NCI-H2196 treated with DMSO at 0.1 percent for 48 hours (cell line): ENCODE measurements around the gene DLG2.
"Not testable (repeated sequence)": the region's sequence is repeated elsewhere in the genome, so short reads cannot be mapped to it uniquely, and the experiment has no call there.

ENCODE experiments used
- DNase-seq: peaks from one replicate; lab custom pipeline; 2025; ENCODE audit not compliant: unreplicated experiment; lab: John Stamatoyannopoulos, UW

Gene DLG2

DNA sequence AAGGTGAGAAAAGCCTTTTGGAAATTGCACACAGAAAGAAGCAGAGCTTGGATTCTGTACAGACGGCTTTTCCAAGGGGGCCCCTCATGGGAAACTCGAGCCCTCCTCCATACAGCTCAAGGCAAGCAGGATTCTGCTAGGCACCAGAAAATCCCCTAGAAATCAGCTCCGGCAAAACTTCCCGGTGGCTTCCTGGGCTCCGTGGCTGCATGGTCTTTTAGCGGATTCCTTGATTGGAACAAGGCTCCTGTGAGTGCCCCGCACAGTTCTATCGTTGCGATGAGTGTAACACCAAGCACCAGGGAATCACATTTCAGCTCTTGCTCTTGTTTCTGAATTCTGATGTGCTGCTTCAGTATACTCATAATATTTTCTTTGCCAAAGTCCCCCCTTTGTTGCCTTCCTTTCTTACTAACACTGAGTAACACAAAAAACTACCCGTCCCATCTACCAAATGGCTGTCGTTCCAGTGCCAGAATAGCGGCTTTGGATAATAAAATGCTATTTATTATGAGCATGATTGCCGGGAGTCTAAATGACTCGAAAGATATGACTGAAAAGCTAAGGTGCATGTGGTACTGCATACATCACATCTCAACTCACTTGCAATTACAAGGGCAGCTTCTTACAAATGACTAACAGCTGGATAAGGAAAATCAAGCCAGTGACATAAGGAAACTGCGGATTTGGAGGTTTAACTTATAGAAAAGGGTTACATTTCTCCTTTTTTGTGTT is 494.1 kb downstream of the DLG2 start:
- DNase-seq: no peak

GRCh38 chr11:85127349-85127748 is 499.8 kb downstream of the DLG2 start:
- no peak for DNase-seq

DNA sequence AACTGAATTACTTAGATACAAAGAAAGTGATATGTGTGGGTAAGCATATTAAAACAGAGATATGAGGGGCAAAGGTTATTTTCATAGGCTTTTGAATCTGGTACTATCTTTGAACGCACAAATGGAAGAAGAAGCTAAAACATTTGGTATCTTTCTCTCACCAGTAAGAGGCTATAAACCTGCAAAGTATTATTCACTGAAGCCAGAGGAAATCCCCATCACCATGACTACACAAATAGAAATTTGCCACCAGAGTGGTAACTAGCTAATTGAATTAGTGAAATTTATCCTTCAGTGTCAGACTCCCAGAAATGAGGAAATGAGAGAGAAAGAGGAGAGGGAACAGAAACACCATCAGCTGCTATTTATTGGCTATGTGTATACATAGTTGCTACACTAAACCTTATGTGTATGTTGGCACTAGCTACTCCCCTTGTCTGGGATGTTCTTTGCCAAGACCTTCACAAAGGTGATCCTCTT is 503.4 kb downstream of the DLG2 start:
- no peak for DNase-seq

DNA sequence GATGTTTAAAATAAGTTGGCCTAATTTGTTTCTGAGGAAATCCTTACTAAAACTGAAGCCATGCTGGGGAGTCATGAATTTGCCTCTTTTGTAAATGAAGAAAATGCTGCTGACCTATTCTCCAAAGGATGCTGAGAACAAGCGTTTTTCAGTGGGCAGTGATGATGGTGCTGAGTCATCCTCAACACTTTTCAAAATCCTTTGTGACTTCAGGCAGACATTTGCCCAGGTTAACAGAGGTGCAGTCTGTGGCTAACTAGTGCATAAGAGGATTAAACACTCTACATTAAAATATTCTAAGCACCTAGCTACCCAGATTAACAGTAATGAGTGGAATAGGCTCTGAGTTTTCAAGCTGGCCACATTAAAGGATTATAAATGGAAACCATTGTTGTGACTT is 509.0 kb downstream of the DLG2 start:
- DNase-seq: no peak

- DNase-seq: no peak
Measured at GRCh38 chr11:85115798-85116197, 511.3 kb downstream of the DLG2 start.

DNA sequence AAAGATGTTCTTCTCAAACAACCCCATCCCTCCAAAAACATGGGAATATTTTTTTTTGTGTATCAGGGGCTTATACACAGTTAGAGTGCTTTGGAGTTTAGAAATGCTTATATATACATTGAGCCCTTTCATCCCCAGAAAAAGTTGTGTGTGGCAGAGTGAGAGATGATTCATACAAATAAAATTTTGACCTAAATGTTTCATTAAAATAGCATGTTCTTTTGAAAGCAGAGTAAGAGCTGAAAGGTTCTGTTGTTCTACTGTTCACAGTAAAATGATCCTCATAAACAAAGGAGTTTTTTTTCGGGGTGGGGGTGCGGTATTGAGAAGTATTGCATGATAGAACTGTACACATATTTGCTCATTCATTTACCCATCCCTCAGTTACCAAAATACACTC is 512.4 kb downstream of the DLG2 start:
- DNase-seq: no peak

DNA sequence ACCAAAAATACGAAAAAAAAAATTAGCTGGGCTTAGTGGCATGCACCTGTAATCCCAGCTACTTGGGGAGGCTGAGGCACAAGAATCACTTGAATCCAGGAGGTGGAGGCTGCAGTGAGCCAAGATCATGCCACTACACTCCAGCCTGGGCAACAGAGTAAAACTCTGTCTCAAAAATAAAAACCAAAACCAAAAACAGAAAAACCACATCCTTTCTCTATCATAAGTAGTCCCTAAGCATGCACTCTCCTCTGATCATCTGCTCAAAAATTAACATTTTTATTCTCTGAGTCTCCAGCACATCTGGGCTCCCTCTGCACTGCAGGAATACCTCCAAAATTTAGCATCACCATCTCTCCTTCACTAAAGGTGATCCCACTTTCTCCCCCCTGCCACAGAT is 516.9 kb downstream of the DLG2 start:
- not testable (repeated sequence) for DNase-seq

DNA sequence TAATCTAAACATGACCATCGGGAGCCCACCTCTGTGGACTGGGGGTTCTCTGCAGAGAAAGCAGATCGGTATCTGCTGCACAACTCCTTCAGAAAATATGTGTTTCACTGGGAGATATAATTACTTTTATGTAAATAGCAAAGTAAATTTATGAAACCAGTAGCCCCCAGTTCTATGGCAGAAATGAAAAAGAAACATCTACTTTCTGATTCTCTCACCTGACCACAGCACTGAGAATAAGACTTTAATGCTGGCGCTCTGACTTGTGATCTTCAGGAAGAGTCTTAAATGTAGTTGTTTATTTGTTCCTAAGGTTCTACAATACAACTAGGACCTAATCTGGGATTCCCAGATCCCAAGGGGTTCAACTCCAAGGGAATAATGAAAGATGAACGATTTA is 518.0 kb downstream of the DLG2 start:
- no peak for DNase-seq

- no peak for DNase-seq
Measured at GRCh38 chr11:85105868-85106267, 521.3 kb downstream of the DLG2 start.

DNA sequence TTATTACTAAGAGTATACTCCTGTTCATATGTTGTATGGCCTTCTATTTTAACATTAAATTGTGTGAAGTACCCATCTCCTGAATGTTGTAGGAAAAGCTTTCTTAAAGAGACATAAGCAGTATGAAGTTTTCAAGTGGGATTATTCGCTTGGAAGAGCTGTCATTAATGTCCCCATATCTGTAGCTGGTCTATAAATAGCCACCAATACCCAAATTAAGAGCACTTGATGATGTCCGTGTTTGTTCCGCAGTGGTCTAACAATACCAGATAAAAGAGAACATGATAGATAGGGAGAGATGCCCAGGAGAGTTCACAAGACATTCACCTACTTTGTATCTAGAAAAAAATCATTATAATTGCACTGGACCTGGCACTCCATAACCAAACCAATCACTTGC is 527.6 kb downstream of the DLG2 start:
- no peak for DNase-seq

DNA sequence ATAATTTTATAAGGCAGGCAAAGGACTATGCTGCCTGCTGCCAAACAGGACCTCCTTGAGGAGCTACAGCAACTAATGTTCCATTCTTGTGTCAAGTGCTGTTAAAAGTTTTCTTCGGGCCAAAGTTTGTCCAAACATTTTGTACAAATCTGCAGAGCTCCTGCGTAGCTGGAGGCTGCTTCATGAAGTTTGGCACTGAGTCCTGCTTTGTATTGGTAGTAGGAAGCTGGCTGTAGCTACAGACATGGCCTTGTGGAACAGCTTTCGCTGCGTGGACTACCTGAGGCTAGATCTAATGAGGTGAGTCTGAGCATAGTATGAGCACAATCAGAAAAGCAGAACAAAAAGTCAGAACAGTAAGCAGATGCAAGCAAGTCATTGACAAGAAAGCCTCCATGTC is 528.1 kb downstream of the DLG2 start:
- DNase-seq: no peak

GRCh38 chr11:85096939-85097338 is 530.2 kb downstream of the DLG2 start:
- DNase-seq: no peak

DNA sequence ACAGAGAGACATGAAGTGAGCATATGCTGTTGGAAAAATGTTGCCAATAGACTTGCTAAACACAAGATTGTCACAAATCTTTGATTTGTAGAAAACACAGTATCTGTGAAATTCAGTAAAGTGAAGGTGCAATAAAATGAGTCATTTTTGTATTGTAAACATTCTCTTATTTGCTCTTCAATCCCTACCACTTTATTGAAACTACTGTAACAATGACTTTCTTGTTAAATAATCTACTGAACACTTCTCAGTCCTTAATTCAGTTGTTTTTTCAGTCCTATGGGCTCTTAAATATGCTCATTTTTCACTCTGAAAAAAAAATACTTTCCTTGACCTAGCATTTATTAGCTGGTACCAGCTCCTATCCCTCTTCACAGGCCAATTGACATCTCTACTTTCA is 531.9 kb downstream of the DLG2 start:
- DNase-seq: no peak

- DNase-seq: no peak
Measured at GRCh38 chr11:85094795-85095194, 532.3 kb downstream of the DLG2 start.

DNA sequence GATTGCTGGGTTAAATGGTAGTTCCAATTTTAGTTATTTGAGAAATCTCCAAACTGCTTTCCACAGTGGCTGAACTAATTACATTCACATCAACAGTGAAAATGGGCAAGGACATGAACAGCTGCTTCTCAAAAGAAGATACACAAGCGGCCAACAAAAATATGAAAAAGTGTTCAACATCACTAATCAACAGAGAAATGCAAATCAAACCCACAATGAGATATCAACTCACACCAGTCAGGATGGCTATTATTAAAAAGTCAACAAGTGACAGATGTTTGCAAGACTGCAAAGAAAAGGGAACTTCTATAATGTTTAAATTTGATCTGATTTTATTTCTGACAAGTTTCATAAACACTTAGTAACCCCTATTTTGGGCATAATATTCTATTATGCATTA is 537.5 kb downstream of the DLG2 start:
- DNase-seq: no peak

GRCh38 chr11:85088286-85088685 is 538.9 kb downstream of the DLG2 start:
- no peak for DNase-seq

GRCh38 chr11:85086504-85087284 is 540.5 kb downstream of the DLG2 start:
- no peak for DNase-seq

DNA sequence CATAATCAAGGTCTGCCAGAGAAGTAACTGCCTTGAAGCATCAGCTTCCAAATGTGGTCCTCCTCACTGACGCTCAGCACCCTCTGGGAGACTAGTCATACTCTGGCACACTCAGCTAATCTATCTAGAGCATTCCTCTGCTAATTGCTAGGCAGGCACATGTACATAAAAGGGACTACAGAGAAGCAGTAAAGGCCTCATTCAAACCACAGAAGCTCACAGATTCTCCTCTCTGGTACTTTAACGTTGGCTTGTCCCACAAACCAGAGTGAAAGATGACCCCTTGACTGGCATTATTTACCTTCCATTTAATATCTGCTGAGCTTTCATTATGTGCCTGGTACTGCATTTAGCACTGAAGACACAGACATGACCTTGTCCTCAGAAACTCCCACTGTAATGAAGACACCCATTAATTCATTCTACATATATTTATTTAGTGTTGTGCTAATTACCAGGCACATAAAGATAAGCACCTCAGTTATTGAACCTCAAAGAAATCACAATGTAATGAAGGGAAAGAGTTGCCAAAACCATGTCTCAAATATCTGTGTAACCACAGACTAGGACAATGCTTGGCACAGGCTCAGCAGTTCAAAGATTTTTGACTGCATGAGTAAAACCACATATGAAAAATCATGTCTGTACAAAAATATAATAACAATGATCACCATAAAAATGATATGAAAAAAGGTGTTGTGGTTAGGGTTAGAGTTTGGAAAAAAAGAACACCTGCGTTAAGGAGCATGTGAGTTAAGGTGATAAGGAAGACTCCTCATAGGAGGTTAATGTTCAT is 550.4 kb downstream of the DLG2 start:
- DNase-seq: no peak

DNA sequence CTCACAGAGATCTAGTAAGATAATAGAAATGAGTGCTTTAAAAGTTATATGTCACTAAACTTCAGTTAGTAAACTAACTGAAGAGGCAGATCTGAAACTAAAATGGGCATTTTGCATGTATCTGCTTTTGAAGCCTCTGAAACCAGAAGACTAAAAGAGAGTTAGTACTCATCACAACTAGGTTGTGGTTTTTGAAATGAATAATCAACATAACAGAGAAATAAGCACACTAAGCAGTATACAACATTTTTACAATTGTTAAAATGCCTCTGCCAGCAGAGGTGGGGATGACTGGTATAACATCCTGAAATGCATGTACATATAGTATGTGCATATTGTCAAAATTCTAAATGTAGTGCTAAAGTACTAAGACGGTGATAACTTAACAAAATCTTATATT is 564.5 kb downstream of the DLG2 start:
- DNase-seq: no peak

- no peak for DNase-seq
Measured at GRCh38 chr11:85052636-85053035, 574.5 kb downstream of the DLG2 start.

GRCh38 chr11:85048801-85049200 is 578.3 kb downstream of the DLG2 start:
- DNase-seq: no peak

GRCh38 chr11:85045716-85046115 is 581.4 kb downstream of the DLG2 start:
- DNase-seq: no peak
